DMS79 (cell line): ENCODE measurements around the gene MEIS1.

Source experiments
- DNase-seq: peaks from one replicate; lab custom pipeline; 2025; lab: John Stamatoyannopoulos, UW

The MEIS1 gene

DNA sequence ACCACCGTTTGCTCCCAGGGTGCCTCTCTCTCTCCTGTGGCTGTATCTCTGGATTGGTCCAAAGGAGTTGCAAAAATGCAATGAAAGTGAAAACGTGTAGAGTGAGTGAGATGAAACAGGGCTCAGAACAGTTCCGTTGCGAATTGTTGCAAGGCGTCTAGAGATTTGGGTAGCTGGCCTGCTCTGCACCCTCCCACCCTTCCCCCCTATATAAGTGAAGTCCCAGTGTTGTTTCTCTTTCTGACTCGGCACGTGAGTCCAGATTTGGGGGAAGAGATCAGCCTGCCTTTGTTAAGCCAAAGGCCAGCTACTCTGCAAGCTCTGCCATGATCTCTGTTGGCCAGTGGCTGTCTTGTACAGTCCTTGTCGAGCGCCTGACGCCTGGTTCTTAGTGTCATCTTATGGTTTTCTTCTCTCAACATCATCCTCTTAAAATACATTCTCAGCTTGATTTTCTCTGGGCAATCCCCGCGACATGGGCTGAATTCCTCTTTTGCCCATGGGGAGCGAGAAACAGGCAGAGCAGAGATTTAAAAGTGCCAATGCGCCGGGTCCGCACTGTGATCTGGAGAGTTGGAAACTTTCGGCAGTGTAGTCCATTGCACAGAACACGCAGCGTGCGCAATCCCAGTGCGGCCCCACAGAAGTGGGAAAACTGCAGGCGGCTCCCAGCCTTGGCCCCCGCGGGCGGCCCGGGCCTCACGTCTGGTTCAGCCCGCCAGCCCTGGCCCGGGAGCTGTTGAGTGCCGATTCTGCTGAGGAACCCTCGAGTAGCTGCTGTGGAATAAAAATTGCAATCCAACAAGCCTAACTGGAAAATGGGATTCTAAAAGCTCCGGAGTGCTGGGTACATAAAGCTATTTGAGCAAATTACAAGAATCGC, 9.3 kb downstream of the MEIS1 start:
- no peak for DNase-seq

DNA sequence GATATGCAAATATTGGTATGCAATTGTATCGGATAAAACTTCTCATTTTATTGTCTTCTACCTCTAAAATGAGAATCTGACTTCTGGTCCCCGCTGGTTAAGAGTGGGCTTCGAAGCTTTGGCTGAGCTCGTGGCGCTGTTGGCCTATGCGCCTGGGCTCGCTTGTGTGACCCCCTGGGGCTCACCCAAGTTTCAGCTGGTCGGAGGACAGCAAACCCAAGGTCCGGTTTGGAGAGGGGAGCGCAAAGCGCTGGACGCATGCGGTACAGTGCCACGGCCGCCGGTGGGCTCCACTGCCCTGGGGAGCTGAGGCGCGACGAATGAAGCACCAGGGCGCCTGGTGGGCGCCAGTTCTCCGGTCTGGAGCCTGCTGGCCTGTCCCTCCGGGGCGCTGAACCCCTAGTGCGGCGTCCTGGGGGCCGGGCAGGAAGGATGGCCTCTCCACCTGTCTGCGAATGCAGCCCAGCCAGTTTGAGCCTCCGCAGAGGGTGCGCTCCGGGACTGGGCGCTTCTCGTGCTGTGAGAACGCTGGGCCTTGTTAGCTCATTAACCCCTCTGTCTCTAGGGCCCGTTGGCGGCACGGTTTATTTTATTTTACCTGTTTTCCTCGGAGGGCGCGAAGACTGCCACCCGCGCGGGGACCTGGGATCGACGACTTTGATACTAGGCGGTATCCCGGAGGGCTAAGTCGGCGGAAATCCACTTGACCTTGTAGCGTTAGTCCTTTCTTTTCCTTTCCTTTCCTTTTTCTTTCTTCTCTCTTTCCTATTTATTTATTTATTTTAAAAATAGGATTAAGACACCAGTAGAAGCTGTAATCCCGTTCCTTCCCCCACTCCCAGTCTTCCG, 10.4 kb downstream of the MEIS1 start:
- DNase-seq = no peak

DNA sequence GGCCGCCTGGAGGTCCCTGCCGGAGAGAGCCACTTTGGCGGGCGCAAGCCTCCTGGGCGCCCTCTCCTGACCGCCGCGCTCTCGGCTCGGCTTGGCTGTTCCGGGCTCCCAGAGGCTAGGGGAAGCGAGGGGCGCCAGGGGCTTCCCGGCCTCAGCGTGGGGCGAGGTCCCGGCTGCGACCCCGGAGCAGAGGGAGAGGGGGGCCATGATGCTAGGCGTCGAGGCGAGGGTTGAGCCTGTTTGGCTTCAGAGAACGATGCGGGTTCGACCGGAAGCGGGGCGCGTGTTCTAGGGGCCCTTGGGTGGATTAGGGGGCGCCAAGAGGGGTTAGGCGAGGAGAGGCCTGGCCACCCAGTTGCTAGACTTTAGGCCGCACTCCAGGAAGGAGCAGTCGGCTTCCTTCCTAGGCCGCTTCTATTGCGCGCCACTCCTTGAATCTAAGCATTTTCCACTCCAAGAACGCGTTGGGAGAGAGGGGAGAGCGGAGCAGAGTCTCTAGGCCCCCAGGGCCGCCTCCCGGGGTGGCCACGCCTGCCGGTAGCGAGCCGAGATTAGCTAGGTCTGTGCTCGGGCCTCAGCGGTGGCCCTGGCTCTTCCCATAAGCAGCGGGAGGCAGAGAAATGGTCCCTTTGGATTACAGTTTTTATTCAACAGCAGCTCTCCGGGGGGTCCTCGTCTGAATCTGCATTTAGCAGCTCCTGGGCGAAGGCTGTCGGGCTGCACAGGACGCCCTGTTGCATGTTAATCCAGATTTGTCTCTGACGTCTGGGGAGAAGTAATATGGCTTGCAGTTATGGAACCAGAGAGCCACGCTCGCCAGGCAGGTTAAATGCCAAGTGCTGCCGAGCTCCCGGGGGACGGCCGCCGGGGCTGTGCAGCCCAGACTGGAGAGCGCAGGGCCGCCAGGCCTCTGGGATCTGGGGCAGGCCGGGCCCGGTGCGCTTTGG, 11.3 kb downstream of the MEIS1 start:
- no peak for DNase-seq

DNA sequence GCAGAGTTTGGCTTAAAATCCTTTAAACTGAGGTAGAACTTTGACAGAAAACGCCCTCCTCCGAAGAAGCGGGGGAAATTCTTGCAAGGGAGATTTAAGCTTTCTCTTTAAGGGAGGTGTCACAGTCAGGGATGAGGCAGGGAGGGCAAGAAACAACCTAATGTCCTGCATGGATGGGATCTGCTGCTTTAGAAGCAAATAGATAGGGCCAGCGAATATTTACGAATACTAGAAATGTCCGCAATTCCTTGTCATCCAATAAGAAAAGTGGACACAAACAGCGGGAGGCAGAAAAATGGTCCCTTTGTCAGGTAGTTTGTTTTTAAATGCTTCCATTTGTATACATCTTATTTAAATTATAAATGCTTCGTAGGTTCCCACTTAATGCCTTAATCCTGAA, 12.0 kb downstream of the MEIS1 start:
- no peak for DNase-seq

DNA sequence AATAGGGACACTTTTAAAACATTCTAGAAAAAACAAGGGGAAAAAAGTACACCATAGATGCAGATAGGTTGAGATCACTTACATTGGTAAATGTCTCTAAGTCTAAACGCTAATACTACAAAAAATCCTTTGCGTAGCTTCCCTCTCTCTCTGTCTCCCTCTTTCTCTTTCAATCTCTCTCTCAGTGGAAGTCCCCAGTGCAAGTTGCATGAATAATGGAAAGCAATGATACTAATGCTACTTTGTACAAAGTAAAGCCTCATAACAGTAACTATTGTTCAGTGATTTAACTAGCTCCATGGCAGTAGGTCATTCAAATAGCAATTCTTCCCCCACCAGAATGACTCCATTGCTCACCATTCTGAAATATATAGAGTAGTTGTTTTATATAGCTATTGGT, 12.8 kb downstream of the MEIS1 start:
- DNase-seq = no peak

DNA sequence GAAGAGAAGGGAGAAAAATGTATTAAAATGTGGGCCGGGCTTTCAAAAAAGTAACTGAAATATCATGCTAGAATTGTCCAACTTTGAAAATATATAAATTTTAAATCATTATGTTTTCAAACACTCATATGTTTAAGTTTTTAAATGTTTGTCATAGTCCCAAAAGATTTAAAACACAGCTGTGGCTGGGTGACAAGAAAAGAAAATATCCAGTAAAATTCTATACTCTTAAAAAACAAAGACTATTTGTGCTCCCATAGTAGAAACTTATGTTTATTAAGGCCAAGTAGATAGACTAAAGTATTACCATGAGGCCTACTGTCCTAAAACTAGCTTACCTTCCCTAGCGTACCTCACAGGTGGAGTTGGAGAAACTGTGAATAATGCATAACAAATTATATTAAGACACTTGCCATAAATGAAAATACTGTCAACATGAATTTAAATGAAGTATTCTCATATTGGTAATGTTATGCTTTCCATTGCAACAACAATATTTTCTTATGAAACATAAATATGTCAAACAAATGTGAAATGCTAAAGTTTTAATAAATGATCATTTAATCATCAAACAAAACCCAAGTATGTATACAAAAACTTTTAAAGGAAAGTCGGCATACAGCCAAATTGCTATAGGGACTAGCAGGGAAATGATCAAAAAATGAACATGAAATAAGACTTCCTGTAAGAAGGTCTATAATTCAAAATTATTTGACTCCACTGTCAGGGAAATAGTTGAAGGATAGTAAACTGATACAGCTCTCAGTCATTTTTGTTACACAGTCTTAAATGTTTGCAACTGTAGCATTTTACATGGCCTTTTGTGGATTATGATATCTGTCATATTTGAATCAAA, 13.4 kb downstream of the MEIS1 start:
- DNase-seq = no peak

DNA sequence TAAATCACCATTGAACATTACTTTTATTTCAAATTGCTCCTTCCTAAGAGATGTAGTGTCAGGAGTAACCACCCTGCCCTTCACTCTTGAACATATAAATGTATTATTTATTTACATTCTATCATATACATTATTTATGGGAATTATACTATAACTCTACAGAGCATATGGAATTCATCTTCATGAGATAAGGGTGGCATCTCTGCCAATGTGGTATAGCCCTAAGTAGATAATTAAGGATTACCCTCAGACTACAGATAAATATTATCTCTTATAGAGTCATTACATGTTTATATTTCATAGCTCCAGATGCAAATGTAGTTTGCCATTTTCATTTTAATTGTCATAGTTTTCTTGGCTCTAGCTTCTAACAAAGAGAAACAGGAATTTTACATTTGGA, 17.3 kb downstream of the MEIS1 start:
- no peak for DNase-seq

DNA sequence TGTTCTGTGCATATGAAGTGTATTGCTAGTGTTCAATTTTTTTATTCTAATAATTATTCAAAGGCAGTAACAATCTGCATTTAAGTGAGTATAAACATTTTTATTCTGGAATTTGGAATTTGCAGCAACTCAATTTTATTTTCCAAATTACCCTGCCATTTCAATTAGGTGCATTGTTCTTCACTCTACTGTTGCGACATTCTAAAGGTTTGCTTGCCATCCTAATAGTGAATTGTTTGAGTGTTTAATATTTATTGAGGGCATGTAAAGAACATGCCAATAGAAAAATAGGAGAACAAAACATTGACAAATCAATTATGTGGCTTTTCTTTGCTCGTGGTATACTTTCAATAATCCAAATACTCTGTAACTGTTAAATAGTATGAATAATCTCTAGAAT, 18.0 kb downstream of the MEIS1 start:
- no peak for DNase-seq

DNA sequence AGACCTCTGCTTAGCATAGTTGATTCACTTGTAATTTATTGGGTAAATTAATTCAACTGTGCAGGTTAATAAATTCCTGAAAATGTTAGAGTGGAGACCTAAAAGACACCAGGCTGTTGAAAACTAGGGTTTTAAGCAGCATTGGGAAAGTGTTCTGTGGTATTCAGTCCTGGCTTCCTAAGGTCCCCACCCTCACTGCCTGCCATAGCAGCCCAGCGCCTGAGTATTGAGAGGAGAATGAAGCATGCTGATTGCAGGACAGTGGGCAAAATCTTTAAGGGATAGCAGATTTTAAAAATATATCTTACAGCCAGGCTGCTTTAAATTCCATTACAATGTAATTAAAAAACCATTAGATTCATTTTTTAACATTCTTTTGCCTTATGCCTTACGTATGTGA, 20.6 kb downstream of the MEIS1 start:
- no peak for DNase-seq

DNA sequence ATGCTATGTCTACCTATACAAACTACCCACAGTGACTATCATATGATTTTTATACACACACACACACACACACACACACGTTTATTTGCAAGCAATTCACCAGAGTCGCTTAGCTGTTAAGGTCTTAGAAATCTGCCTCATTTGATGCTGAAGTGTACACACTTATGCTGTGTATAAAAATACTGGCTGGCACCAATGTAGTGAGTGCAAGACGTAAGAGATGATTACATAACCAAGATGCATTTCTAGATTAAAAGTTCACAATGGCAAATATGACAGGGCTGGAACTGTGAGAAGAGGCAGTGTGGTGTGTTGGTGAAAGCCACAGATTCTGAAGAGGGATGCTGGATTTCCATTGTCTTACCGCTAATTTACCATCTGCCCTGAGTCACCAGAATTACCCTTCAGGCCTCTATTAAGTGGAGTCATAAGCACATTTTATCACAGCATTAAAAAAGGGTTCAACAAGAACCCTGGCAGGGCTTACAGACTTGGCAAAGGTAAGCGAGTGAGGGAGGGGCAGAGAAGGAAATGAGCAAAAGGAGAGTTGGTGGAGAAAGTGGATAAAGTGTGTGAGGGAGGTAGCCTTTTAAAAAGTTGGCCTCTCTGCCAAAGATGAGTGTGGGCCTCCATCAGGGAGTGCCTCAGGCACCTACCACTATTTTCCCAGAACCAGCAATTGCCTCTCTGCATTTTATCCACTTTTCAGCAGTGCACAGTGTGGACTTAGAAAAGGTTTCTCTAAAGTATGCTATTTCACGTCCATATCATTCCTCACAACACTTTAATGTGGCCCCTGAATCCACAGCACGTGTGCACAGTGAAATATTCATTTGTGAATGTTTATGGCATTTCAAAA, 21.5 kb downstream of the MEIS1 start:
- peak; percentile 97 for DNase-seq

DNA sequence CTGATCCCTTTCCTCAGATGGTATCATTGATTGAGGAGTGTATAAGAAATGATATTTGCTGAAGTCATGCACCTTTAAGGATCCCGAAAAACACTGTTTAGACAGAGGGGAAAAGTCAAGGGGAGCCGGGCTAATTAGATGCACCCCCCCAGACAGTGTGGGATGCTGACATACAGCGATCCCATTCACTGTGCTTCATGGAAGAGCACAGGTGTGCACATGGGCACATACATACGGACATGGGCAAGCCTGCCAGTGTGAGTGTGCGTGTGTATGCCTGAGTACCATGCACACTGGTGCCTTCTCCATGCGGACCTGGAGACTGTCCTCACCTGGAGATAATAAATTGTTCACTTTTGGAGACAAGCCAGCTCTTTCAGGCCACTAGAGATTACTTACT, 22.6 kb downstream of the MEIS1 start:
- no peak for DNase-seq

DNA sequence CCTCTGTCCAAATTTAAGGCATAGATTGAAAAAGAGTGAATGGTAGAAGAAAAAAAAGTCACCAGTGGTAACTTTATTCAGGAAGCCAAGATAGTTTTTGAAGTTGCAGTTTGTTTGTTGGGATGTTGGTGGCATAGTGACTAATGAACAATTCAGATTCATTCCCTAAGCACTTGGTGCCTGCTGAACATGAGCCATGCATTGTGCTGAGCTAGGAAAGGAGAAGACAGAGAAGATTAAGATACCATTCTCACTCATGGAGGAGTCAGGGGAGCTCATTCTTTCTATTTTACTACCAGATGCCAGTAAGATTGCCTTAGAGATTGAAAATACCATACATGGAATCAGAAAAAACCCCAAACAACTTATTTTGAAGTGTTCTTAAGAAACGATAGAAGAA, 25.1 kb downstream of the MEIS1 start:
- DNase-seq = no peak

DNA sequence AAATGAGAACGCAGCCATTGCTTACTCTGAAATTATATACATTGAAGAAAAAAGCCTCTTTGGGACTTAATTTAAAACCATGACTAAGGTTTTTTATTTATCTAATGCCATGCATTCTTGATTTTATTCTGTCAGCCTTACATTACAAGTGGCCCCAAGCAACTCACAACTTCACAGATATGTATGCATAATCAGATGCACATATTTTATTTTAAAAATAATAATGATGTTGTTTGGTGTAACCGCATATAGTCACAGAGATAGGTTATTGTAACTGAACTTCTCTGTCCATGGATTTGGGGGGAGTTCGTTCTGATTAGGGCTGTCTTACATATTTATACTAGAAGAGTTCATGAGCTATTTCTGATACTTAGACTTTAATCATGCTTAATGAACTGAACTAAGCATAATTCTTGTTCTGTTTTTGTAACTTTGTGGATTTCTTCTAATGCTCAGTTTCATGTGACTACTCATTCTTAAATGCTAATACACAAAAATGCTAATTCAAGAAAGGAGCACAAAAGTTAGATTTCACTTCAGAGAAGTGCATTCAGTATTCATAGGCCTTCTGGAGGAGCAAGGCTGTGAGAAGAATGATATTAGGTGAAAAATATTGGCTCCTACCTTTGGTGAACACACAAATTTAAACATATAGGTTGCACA, 26.2 kb downstream of the MEIS1 start:
- DNase-seq = no peak

DNA sequence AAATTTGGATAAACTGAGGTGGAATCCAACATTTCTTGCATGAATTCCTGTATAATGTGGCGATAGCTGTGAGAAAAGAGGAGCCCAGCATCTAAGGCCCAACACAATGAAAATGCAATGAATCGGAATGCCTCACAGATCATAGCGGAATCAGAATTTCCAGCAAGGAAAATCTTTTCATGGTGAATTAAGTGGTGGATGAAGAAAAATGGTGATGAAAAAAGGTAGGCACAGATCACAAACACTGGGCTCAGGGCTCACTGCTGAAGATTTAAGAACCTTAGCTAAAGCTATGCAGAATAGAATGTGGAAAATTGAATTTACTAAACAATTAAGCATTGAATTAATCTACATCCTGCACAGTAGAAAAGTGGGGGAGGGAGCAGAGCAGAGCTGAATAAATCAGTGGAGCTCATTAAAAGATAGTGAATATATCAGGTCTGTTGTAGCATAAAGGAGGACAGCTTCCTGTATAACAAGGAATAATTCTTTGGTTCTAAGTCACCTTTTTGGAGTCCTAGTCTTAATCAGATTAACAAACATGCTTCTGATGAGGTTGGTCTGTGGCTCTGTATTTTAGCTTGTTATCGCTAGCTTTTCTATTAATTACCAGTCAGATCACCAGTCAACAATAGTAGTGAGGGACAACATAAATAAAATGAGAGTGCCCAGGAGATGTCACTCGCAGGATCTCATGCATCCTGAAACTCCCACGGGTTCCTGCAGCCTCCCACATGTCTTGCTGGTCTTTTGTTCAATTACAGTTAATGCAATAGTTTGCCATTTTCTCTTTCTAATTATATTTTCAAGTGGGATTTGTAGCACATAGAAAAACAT, 27.0 kb downstream of the MEIS1 start:
- DNase-seq = no peak

DNA sequence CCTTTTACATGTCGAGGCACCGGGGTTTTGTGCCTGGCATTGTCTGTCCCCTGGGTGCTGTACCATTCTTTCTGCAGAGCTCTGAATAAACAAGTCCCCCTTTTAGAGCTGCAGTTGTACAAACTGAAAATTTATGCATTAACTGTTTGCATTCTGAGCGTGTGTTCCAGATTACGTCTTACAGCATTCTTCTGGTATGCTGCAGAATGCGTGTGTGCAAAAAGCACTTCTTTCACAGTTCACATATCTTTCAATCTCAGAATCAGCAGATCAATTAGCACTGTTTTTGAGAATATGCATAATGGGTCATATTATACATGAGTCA, 27.5 kb downstream of the MEIS1 start:
- DNase-seq = no peak

DNA sequence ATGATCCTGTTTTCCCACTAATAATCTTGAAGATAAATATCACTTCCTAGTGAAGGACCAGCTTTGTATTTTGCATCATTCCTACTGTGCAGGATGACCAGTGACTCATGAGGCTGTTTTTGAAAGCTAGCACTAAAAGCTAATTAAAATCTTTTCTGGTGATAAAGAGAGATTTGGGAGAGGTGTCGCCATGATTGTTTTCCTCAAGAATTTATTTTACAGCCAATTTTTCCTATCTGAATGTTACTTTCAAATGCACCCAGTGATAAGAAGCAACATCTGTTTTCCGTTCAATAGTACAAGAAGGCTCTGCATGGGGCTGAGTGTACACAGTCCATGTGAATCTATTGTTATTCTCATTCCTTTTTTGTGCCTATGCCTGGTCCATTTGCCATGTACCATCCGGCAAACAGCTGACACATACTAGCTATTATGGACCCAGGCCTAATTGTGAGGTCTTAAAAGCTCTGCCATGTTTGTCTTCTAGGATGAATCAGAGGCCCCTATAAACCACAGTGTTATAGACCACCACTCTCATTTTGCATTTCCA, 28.4 kb downstream of the MEIS1 start:
- no peak for DNase-seq

DNA sequence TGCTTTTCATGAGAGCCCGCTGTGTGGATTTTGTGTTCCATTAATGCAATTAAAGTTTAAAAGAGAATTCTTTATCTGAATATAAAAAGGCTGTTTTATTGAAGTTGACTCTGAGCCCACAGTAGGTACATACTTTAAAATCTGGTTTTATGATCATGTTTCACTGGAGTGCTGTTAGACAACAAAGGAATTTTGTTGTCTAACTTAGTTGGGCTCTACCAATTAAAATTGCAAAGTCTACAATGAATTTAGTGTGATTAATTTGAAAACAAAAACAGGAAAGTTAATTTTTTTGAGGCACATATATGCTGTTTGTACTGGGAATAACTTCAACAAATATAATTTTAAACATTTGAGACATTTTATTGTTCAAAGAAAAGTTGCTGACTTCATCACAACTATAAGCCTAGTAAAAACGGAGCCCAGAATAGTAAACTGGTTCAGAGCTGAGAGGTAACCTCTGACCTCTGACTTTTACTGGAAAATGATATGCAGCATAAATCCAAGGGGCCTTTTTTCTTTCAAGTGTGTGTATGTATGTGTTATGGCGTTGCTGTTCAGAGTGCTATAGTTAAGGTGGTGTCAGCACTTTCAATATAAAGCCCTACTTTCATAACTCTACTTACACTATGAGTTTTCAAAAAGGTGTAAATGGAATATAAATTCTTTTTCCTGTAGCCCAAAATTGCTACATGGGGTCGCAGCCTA, 30.2 kb downstream of the MEIS1 start:
- DNase-seq = no peak

DNA sequence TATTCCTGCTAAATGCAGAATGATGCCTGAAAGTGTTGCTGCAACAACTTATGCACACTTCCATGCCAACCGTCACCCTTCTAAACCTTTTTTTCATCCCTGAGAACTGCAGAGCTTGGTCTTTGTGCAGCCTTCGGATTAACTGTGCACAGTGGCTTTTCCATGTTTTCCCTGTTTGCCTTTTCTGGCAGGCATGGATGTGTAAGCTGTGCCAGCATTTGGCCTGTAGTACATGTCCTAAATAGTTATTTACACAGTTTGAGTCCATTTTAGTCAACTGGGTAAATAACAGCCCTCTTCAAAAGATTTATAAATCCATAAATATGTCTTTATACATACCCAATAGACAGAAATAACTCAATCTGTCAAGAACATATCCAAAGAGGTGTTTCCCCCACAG, 31.5 kb downstream of the MEIS1 start:
- DNase-seq = no peak
